Fibroblast of the aortic adventitia (primary cell): Measurements from ENCODE around the gene GRIK2. TPM values are rescaled to one million over a fixed set of nuclear protein-coding genes. Genes with fewer than 3 reads are reported as not detected.

Experiments
- DNase-seq: peaks from one replicate; pipeline ENCODE4 v3.0.0-alpha.2; 2010; ENCODE audit warnings: low read depth
- H3K4me3 ChIP-seq: 2 replicates; pipeline ENCODE4 v1.5.1; 2011; ENCODE audit warnings: low read depth, mild to moderate bottlenecking, control low read depth, low read length, moderate library complexity
- total RNA-seq: library from RNA; depleted of rRNA; stranded (reverse); fragments of >200 nt; gene quantifications from 2 replicates; pipeline ENCODE4 v1.2.3, GENCODE V29; 2012; ENCODE audit warnings: low replicate concordance
- TF ChIP-seq, protein P1 (sequence below): IDR thresholded peaks from 2 replicates; pipeline ENCODE4 v1.5.1; 2011; ENCODE audit warnings: mild to moderate bottlenecking, low read length, control low read depth, inconsistent platforms; ENCODE audit not compliant: insufficient read depth

Gene GRIK2
- total RNA-seq, 1 donor: 8.9 TPM

DNA sequence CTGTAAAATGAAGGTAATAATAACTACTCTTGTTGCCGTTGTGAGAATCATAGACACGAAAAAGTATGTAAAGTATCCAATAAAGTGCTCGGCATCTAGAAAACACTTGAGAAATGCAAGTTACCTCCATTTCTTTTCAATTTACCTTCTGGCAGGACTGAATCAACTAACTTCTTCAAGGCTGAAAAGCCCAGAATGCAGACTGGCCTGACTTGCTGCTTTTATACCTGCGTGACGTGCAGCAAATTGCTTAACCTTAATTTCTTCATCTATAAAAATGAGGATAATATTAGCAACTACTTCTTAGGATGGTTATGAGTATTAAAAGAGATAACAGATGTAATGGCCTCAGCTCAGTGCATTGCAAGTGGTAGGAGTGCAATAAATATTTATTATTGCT lies 39.6 kb downstream of the GRIK2 start:
- no peak overlapping the region for H3K4me3 ChIP-seq
- no peak for DNase-seq
- TF ChIP-seq, protein P1, sequence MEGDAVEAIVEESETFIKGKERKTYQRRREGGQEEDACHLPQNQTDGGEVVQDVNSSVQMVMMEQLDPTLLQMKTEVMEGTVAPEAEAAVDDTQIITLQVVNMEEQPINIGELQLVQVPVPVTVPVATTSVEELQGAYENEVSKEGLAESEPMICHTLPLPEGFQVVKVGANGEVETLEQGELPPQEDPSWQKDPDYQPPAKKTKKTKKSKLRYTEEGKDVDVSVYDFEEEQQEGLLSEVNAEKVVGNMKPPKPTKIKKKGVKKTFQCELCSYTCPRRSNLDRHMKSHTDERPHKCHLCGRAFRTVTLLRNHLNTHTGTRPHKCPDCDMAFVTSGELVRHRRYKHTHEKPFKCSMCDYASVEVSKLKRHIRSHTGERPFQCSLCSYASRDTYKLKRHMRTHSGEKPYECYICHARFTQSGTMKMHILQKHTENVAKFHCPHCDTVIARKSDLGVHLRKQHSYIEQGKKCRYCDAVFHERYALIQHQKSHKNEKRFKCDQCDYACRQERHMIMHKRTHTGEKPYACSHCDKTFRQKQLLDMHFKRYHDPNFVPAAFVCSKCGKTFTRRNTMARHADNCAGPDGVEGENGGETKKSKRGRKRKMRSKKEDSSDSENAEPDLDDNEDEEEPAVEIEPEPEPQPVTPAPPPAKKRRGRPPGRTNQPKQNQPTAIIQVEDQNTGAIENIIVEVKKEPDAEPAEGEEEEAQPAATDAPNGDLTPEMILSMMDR: no peak

DNA sequence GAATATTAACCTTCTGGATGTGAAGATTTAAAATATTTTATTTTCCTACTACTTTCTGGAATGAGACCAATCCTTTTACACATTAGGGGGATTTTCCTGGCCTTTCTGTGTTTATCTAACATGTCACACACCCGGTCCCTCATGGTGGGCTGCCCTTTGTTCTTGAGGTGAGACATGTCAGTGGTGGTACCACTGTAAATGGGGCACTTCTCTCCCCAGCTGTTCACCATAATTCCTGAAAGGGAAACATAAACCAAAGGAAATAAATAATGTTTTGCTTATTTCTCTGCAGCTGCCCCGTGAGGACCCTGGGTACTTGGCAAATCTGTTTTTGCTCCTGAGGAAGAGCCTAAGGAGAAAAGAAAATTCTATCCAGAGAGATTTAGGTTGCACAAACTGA lies 41.1 kb downstream of the GRIK2 start:
- DNase-seq: no peak
- H3K4me3 ChIP-seq: no peak overlapping the region
- TF ChIP-seq, protein P1: no peak

DNA sequence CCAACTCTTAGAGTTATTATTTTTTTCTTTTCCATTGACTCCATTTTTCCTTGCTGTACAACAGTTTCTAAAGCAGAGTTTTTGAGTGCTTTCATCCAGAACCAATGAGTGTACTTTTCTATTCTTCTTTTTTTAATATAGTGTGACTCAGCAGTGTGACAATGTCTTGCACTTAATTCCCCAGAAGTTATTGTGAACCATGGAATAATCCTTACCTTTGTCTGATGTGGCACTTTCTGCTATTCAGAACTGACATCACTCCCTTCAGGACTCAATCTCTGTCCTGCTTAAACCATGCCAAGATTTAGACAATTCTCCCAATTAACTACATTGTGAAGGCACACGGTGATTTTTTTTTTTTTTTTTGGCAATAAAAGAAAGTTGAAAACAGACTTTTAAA lies 41.5 kb downstream of the GRIK2 start:
- DNase-seq: no peak
- TF ChIP-seq, protein P1: no peak

GRCh38 chr6:101439790-101440189 lies 46.3 kb downstream of the GRIK2 start:
- no peak overlapping the region for H3K4me3 ChIP-seq
- TF ChIP-seq, protein P1: no peak
- no peak for DNase-seq

More for the DNA sequence above, 41.5 kb downstream of the GRIK2 start:
- no peak overlapping the region for H3K4me3 ChIP-seq

GRCh38 chr6:101443315-101443714 lies 49.8 kb downstream of the GRIK2 start:
- H3K4me3 ChIP-seq: no peak overlapping the region
- TF ChIP-seq, protein P1: no peak
- no peak for DNase-seq

DNA sequence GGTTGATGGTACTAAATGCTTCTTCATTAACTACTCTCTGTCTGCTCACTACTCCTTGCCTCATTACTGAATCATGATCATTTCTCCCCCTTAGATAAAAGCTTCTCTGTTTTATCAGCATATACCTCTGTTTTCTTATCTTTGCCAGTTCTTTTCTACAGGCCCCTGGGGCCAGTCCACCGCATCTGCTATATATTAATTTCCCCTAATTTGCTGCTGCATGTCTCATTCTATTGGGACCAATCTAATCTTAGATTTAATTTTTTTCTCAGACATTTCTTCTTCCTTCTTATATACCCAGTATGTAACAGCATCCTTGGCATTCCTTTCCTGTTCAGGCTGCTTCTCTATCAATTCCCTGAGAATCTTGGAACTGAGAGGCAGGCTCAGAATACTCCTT lies 51.2 kb downstream of the GRIK2 start:
- TF ChIP-seq, protein P1: no peak
- H3K4me3 ChIP-seq: no peak overlapping the region
- no peak for DNase-seq

- no peak overlapping the region for H3K4me3 ChIP-seq
- TF ChIP-seq, protein P1: no peak
- DNase-seq: peak; percentile 70
Measured at GRCh38 chr6:101445527-101445926, 52.0 kb downstream of the GRIK2 start.
